HTR-8/SVneo (cell line): Measurements from ENCODE around the gene PGC.

Source experiments
- DNase-seq: peaks from one replicate; pipeline ENCODE4 v3.0.0; 2011; ENCODE audit warnings: low spot score, mixed read lengths; ENCODE audit not compliant: insufficient read length
- FAIRE-seq: peaks from 2 replicates; lab custom pipeline; 2011; peaks lifted over from hg19 to GRCh38; lab: Jason Lieb, UNC

Gene PGC

DNA sequence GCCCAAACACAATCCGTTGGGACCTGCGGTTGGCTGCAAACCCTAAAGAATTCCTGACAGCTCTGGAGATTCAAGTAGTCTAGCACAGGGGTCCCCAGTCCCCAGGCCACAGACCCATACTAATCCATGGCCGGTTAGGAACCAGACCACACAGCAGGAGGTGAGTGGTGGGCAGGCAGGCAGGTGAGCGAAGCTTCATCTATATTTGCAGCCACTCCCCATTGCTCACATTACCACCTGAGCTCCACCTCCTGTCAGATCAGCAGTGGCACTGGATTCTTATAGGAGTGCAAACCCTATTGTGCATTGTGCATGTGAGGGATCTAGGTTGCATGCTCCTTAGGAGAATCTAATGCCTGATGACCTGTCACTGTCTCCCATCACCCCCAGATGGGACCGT, 28.4 kb downstream of the PGC start:
- FAIRE-seq = no peak
- no peak for DNase-seq

DNA sequence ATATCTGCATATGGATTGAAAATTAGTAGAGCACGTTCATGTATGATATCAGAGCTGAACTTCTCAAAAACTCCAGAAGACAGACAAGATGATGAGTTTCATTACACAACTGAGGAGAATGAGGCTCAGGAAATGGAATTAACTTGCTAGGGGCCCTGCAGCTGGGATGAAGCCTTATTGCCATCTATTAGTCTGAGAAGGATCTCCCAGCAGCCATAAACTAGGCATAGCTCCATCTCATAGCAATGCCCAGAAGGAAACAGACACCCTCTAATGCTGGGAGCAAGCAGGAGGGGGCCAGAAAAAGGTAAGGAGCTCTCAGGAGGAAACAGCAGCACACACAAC, 29.8 kb downstream of the PGC start:
- DNase-seq (no peak), FAIRE-seq (no peak)

DNA sequence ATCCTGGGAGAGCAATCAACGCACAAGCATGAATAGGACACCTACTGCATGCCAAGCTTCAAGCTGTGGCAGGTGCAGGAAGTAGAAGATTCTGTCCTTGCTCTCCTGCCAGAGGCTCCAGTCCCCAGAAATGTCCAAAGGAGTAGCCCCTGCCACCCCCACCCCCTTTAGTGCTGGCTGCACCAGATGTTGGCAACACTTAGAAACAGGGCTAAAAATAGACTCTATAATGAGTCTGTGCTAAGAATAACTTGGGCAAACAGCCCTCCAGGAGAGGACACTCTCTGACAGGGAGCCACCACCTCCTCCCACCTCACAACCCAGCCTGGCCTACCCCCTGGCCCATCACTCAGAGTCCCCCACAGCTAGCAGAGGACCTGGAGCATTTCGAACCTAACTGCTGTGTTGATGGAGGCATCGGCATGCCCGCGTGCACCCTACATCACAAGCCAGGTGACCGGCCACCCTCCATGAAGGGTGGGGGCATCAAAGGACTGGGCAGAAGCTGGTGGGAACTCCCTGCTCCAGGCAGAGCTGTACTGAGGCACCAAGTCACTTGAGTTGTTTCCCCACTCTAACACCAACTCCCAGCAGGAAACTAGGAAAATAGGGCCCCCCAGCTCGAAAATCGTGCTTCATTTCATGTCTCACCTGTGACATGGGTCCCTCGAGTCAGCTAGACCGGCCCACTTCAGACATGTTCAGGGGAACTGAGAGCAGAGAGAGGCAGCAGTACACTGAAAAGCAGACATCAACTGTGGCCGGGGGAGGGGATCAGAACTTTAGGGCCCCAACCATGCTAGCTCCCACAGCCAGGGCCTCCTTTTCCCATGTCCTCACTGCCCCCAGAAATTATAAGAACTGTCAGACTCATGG, 30.4 kb downstream of the PGC start:
- DNase-seq (no peak), FAIRE-seq (no peak)

DNA sequence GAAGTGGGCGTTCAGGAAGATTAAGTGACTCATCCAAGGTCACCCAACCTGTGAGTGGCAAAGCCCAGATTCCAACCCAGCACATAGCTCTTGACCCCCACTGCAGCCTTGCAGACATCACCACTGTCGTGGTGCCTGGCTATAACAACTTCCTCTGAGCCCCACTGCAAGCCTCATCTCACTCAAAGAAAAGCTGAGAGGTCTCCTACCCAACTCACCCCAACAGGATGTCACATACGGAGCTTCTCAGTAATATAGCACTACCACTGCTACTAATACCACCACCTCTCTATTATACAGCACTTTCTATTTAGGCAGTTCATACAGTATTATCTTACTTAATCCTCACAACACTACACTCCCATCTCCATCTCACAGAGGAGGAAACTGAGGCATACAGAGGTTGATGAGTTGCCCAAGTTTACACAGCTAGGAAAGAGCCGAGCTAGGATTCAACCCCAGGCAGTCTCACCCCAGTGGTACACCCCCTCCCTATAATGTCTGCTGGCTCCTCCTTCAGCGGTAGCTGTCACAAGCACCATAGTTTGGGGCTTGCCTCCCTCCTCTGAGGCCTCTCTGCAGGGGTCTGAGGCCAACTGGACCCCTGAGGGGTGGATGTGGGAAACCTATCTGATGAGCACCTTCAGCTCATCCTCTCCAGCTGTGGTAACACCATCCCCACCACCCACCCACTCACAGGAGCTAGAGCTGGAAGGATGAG, 31.2 kb downstream of the PGC start:
- no peak for FAIRE-seq

DNA sequence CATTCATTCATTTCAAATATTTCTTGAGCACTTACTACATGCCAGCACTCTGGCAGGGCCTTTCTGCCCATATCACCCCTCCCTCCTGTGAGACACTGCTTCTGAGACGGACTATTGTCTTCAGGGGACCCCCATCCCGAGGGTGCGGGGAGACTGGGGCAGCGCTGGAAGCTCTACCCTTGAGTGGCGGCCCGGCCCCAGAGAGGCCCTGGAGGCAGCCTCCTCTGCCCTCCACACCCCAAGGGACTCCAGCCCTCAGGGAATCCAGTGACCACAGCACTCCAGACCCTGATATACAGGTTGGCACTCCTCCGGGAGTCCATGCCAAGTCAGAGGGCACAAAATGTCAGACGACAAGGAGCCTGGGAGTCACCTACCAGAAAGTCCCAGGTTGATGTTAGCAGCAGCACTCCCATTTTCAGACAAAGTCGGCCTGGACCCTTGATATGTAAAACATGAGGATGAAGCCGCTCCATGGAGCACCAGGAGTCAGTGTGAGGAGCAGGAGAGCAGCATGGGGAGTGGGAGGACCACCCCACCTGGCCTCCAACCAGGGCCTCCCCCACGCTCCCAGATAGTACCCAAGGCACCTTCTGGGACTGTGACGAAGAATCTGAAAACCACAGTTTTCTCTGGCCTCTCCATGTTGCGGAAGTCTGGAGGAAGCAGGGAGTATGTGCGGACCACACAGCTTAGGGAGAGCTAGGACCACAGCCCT, 32.5 kb downstream of the PGC start:
- DNase-seq (no peak), FAIRE-seq (no peak)

More for the DNA sequence above, 31.2 kb downstream of the PGC start:
- no peak for DNase-seq

DNA sequence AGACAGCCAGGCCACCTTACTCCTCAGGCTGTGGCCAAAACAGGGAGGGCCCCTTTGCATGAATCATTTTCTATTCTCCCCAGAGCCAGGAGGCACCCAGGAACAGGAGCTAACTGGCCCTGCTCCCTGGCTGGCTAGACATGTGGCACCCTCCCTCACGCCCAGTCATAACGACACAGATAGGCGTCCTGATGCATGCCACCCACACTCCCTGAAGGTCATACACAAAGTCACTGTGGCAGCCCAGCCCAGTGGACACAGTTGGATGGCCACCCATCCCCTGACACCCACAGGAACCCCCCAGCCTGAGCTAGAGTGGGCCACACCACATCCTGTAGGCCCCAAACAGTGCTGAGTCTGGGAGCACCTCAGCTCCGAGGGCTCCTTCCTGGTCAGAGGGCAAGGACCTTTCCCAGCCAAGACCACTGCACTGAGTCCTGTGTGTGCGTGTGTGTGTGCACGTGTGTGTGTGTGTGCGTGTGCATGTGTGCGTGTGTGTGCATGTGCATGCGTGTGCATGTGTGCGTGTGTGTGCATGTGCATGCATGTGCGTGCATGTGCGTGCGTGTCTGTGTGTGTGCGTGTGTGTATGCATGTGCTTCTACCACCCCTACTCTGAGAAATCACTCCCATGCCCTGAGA, 33.4 kb downstream of the PGC start:
- FAIRE-seq = peak; percentile 92
- no peak for DNase-seq

DNA sequence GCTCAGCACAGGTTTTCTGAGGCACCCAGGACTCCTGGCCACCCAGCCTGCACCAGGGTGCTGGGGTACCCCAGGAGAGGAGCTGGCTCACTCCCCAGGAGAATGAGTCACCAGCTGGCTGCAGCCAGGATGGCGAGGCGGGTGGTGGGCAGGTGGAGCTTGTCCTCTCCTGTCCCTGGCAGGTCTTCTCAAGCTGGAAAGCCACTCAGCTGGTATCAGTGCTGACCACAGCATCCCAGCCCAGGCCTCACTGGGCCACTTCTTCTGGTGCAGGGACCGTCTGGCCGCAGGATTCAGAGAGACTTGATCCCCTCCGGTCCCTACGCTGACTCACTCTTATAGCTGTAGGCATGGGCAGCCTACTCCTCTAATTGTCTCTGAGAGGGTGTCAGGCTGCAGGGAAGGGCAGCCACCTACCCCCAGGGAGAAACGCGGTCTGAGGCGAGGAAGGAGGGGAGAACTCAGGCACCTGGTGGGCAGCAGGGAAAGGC, 34.0 kb downstream of the PGC start:
- DNase-seq (peak; percentile 84), FAIRE-seq (no peak)

DNA sequence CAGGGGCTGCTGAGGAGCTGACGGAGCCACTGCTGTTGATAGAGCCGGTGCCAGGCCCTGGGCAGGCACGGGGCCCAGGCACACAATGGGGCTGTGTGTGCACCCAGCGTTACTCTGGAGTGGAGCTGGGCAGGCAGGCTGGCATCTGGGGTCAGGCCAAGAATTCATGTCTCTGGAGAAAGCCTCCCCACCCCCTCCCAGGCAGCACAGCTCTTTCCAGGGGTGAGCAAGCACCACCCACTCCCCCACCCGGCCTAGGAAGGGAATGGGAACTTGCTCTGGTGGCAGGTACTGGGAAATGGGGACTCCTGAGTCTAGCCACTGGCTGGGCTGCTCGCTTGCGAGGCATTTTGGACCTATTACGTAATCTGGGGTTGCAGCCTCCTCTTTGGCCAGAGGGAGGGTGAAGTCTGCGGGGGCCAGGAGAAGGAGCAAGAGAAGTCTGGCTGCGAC, 34.5 kb downstream of the PGC start:
- DNase-seq (no peak), FAIRE-seq (no peak)

DNA sequence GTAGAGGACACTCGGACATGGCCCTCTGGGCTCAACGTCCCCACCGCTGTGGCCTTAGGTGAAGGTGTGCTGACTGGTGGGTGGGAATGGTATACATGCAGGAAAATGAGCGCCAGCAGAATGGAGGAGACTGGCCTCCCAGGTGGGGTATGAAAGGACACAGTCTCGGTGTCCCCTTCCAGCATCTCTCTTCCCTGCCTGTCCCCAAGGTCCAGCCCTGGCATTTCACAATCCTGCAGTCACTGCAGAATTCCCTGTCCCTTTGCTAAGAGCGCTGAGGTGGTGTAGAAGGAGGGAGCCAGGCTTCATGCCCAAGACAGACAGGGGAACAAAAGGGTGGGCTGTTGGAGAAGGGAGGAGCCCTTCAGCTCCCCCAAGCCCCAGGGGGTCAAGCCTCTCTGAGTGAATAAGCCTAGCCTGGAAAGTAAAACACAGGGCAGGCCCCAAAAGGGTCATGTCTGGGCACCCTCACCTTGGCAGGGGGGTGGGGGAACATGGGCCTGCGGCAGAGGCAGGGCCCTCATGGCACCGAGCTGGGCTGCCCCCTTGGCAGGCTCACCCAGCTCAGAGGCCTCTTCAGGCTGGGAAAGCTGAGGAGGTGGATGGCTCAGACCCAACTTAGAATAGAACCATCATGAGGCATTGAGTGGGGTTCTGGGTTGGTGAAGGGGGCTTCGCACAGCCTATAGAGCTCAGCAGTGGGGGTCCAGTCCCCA, 35.7 kb downstream of the PGC start:
- FAIRE-seq (no peak), DNase-seq (no peak)

DNA sequence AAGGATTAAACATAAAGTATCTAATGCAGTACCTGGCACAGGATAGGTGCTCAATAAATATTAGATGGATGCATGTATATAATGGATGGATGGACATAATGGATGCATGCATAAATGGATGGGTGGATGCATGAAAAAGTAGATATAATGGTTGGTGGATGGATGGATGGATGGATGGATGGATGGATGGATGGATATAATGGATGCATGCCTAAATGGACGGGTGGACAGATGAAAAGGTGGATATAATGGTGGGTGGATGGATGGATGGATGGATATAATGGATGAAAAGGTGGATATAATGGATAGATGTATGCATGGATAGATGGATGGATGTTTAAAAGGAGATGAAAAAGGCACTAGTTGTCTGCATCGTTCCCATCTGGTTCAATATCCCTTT, 37.8 kb downstream of the PGC start:
- no peak for FAIRE-seq

DNA sequence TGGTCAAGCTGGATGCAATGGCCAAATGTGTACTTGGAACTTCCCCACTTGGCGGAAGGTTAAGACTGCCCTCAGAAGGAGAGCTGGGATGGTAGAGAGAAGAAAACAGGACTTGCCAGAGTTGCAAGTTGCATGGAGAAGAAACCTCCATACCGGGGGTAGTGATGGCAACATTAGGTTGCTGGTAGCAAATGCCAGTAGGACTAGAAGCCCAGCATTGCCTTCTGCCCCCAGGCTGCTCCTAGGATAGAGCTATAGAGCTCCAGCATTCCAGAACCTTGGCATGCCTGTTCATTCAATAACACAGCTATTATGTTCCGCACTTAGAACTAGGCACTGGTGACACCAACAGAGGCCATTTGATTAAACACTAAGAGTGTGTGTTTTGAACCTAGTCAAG, 38.3 kb downstream of the PGC start:
- DNase-seq (no peak), FAIRE-seq (no peak)

More for the DNA sequence above, 37.8 kb downstream of the PGC start:
- no peak for DNase-seq

DNA sequence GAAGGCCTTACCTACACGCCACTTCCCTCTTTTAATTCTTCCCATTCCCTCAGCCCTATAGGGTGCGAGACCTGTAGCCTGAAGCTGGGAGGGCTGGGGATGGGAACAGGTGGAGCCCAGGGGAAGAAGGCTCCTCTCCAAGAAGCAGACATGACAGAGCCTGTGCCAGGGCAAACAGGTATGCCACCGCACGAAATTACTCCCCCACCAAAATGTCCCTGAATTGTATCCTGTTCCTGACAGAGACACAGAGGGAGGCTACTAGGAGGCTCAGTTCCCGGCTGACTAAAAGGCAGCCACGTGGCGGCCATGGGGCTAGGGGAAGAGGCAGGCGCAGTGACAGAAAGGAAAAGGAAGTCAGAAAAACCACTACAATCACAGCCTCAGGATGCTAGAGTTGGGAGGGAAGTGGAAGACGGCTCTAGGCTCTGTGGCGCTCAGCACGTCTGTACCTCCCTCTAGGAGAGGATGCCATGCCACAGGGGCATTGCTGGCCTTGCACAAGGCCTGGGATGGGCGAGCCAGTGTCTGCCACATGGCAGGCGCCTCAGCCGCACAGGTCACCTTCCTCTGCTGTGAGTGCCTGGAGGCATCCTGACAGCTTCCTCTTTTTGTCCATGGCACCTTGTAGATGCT, 39.5 kb downstream of the PGC start:
- FAIRE-seq (no peak), DNase-seq (no peak)

DNA sequence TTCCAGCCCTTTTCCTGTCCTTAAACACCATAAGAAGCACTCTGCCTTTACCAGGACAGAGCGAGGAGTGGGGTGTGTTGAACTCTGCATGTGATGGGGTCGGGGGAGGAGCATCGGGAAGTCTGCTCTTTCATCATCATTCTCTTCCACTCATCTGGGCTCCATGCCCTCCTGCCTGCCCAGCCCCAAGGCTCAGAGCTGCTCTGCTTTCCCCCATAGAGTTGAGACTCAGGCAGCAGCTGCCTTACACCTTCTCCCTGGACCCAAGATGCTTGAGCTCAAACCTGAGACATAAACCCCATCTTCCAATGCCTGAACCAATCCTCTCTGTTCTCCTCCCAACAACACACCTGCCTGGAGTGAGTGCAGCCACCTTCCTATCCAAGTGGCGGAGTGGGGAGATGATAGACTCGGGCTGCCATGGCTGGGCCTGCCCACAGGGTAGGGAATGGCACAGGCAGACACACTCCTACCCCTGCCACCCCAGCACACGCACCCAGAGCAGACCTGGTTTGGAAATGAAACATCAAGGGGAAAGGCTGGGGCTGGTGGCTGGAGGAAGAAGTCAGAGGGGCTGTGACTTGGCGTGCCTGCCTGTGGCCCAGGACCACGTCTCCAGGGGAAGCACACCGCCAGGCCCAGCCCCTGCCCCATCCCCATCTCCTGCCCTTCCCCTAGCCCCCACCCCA, 40.2 kb downstream of the PGC start:
- no peak for DNase-seq
- no peak for FAIRE-seq

DNA sequence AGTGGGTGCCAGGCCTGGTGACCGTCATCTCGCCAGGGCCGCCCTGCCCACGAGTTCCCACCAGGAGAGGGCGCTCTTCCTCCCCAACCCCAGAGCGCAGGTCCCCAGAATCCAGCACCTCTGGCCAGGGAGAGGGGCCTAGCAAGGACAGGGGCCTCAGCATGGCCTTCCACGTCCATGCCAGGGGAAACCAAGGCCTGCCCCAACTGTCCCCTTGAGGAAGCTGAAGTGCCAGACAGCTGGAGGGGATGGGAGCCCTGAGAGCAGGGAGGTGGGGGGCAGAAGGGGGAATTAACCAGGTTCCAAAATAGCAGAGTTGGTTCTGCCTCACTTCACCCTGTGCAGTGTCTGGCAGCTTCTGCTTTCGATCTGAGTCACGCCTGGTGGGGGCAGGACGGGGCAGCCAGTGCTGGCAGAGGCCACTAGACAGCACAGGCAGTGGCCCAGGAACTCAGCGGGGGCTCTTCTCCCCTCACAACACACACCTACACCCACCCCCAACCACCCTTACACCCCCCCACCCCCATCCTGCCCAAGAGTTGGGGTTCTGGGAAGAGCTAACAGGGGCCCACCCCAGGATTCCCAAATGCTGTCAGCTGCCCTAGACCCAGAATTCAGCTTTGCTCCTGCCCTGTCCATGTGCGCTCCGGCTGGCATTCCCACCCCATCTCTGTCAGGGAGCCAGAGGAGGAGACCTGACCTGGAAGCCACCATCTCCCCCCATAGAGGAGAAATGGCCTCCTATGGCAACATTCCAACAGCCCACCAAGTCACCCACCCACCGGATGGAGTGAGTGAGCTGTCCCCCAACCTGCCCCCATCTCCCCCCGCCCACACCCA, 41.0 kb downstream of the PGC start:
- FAIRE-seq (no peak), DNase-seq (peak; percentile 71)

DNA sequence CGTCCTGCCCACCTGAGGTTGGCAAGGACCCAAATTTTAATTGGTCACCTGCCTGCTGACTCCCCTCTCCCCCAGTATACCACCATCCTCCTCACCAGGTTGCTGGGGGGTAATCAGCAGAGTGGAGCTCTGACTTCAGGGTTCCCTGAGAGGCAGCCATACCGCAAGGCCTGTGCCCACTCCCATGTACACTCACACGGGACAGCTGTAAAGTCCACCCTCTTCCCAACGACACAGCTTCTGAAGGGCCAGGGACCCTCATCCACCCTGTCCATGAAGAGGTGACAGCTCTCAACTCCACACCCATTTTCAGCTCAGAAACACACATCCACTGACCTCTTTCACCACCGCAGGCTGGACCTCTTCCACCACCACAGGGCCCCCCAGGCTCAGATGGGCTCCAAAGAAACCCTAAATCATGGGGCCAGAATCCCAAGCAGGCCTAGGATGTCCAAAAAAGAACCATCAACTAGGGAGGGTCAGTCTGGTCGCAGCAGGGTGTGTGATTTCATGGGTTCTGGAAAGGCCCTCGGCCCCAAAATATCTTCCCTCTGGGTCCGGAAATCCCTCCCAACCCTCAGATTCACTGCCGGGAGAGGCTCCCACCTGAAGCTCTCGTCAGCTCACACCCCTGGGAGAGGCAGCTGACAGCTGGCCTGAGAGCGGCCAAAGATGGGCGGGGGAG, 41.7 kb downstream of the PGC start:
- FAIRE-seq (no peak), DNase-seq (no peak)

DNA sequence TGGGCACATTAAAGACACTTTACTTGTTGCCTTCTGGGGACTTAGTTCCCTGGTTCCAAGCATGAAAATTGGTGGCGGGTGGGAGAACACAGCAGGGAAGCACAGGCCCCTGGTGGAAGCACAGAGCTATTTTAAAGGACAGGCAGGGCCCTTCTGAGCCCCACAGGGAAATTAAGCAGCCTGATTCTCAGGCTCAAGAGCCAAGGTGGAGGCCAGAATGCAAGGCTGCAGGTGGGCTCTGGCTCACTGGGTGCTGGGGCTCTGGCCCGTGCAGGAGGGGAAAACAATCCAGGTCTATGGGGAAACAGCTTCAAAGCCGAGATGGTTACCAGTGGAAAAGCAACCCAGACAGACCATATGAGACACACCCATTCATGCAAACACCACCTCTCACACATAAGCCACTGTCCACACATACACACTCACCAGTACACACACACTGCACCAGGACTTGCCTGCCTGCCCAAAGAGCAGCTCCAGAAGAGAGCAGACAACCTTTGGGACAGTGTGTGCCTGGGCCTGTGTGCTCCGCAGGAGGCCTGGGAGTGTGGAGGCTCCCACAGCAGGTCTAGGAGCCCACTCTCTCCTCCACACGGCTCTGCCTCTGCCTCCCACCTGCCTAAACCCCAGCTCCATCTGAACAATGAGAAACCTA, 42.4 kb downstream of the PGC start:
- DNase-seq = no peak
- no peak for FAIRE-seq

DNA sequence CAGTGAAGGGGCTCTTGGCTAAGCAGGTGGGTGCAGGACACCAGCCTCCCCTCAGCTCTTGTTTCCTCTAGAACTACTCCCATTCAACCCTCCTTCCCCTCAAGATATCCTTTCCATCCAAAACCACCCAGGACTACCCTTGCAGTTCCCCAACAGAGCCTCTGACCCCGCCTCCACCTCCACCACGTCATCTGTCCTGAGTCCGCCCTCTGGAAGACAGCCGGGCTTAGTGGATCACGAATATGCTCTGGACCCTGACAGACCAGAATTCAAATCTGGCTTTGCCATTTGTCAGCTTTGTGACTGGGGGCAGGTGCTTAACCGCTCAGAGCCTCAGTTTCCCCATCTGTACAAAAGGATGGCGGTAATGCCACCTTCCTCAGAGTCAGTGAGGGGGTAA, 43.2 kb downstream of the PGC start:
- FAIRE-seq (no peak), DNase-seq (no peak)
